ENCODE data around the gene UBE2E3.

The UBE2E3 gene

GRCh38 chr2:181112916-181113315 lies 132.5 kb downstream of the UBE2E3 start:
- no peak overlapping the region for H3K4me3 ChIP-seq (ENCODE audit: control insufficient read depth, low read depth, low read length)
- DNase-seq (ENCODE audit: low read depth): no peak
- no peak for TF ChIP-seq CTCF (IDR thresholded peaks at IDR 0.05; ENCODE audit: control insufficient read depth, insufficient read depth, low read depth, low read length, missing control alignments)

All from AG09309 (cell line).